ENCODE data around the gene SNX25.
"Not testable (repeated sequence)": the region's sequence is repeated elsewhere in the genome, so short reads cannot be mapped to it uniquely, and the experiment has no call there.

The SNX25 gene

GRCh38 chr4:185205073-185205472 lies 4.3 kb upstream of the SNX25 start:
- not testable (repeated sequence) for DNase-seq (ENCODE audit: low read depth in 2 of 2)

DNA sequence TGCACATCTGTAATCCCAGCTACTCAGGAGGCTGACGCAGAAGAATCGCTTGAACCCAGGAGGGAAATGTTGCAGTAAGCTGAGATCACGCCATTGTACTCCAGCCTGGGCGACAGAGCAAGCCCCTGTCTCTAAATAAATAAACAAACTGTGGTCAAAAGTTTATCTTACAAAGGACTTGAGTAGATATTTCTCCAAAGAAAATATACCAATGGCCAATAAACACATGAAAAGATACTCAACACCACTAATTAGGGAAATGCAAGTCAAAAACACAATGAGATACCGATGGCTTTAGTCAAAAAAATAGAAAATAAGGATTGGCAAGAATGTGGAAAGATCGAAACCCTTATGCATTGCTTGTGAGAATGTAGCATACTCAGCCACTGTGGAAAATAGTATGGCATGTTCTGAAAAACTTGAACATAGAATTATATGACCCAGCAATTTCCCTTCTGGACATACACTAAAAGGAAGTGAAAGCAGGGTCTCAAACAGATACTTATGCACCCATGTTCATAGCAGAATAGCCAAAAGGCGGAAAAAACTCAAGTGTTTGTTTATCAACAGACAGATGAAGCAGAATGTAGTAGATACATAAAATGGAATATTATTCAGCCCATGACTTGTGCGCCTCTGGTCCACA lies 3.6 kb upstream of the SNX25 start:
- DNase-seq (ENCODE audit: low read depth in 2 of 2), result no peak

- DNase-seq (ENCODE audit: low read depth in 2 of 2), result no peak
Measured at GRCh38 chr4:185207466-185207865, 1.9 kb upstream of the SNX25 start.

- not testable (repeated sequence) for DNase-seq (ENCODE audit: low read depth in 2 of 2)
Measured at GRCh38 chr4:185209852-185210101, 379 bp downstream of the SNX25 start.

DNA sequence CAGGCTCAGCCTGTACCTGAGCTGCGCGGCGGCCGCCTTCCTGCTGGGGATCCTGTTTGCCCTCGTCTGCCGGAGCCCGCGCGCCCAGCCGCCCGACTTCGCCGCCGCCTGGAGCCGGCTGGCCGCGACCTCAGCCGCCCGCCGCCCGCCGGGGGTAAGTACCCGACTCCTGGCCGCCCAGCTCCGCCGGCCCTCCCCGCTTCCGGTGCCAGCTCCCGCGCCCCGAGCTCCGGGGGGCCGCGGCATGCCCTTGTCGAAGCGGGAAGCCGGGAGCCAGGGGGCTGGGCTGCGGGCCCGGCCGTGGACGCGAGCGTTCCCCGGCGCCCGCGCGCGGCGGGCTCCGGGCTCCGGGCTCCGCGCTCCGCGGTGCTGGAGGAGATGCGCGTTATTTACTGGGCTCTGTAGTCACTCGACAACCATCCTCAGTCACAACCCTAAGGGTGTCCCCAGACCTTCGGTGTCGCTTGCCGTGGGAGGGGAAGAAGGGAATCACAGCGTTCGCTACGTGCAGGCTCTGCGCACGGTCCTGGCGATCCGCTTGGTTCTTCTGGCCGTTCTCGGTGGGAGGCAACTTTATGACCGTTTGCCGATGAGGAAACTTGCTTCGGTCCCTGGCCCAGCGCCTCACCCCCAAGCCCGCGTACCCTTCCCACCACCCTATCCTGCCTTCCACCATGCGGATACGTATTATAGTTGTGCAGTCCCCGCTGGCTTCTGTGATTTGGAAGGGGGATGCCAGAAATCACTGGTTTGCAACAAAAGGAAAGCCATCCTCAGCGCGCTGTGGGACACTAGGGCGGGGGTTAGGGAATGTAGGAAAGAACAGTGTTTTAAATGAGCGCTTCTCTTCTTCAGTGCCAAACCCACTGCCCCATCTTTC lies 944 bp downstream of the SNX25 start:
- no peak for DNase-seq (ENCODE audit: low read depth in 2 of 2)

DNA sequence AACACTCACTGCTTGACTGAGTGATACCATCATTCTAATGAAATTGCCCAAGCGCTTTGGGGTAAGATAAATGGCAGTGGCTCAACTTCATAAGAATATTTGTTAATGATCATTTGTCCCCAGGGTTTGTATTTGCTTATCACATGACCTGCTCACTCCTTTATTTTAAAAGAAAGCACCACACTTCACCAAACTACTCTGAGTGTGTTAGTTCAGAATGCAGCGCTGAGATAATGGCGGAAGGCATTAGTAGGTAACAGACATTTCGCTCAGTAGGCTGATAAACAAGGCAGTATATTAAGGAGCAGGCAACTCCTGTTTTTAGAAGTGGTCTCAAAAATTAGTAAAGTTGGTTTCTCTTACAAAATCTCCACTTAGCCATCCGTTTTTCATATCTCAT lies 1.6 kb downstream of the SNX25 start:
- DNase-seq (ENCODE audit: low read depth in 2 of 2), result no peak

GRCh38 chr4:185211641-185212040 lies 2.2 kb downstream of the SNX25 start:
- no peak for DNase-seq (ENCODE audit: low read depth in 2 of 2)

DNA sequence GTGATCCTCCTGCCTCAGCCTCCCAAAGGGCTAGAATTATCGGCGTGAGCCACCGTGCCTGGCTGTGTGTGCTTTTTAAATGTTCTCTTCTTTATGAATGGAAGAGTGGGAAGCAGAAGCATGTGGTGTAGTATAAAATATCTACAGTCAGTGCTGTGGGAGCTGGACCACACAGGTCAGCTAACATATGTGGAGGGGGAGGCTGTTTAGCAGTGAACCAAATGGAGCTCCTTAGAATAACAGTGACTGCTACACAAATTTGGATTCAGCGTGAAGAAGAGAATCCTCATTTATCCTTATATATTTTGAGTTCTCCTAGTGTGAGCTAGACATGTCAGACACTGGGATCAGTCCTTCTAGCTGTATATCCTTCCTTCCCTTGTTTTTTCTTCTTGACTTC lies 3.2 kb downstream of the SNX25 start:
- no peak for DNase-seq (ENCODE audit: low read depth in 2 of 2)

DNA sequence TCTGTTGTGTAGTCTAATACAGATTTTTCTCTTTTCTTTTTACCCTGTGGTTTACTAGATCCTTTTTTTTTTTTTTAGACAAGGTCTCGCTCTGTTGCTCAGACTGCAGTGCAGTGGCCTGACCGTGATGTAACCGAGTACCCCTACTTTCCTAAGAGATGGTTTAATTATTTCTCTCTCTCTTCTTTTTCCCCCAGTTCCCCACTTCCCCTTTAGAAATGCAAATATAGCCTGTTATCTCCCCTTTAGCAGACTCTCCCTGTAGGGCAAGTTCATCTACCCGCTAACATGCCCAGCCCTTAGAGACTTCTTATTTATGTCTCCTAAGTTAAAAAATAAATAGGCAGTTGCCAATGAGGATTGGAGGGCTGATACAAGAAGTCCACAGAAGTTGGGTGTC lies 4.5 kb downstream of the SNX25 start:
- DNase-seq (ENCODE audit: low read depth in 2 of 2), result no peak

- no peak for DNase-seq (ENCODE audit: low read depth in 2 of 2)
Measured at GRCh38 chr4:185215261-185215660, 5.9 kb downstream of the SNX25 start.

- no peak for DNase-seq (ENCODE audit: low read depth in 2 of 2)
Measured at GRCh38 chr4:185217408-185217975, 8.1 kb downstream of the SNX25 start.

GRCh38 chr4:185218312-185218711 lies 8.9 kb downstream of the SNX25 start:
- DNase-seq (ENCODE audit: low read depth in 2 of 2), result no peak

DNA sequence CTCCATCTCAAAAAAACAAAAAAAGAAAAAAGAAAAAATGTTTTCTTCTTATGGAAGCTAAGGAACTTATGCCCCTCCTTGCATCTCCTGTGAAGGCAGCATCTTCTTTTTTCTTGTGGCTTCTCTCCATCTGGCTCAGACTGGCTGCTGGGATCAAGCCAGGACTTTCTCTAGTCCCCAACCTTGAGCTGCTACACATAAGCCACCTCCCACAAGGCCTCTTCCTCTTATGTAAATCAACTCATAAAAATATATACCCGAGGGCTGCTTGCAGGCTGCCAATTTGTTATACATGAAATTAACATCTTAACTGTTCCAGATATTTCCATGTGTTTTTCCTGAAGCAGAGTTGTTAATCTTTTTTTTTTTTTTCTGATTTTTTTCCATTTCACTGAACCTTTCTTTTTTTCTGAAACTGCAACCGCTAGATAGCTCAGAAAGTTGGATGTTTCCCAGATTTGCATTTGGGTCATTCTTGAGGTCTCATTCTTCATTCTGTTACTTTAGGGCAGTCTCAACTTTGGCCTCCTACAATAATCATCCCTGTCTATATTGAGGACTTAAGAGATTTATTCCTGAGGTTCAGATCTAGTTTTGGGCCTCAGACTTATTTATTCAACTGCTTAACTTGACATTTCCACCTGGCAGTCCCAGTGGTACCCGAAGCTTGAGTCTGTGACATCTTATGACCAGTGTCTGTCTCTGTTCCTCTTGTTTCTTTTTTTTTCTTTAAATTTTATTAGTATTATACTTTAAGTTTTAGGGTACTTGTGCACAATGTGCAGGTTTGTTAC lies 10.3 kb downstream of the SNX25 start:
- DNase-seq (ENCODE audit: low read depth in 2 of 2), result no peak

GRCh38 chr4:185221491-185221890 lies 12.1 kb downstream of the SNX25 start:
- no peak for DNase-seq (ENCODE audit: low read depth in 2 of 2)

GRCh38 chr4:185221912-185222311 lies 12.5 kb downstream of the SNX25 start:
- no peak for DNase-seq (ENCODE audit: low read depth in 2 of 2)

DNA sequence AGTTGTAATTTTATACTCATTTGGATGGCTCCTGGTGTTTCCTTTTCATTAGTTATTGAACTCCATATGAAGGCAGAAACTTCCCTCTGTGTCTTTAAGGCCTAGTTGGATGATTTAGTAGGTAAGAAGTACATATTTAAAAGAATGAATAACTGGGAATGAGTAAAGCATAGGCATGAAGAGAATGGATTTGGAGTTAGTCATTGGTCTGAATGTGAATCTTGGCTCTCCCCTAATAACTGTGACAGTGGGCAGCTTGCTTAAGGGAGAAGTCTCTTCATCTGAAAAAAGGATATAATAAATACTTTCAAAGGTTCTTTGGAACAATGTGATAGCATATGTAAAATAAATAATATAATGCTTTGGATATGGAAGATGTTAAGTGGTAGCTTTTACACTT lies 13.2 kb downstream of the SNX25 start:
- DNase-seq (ENCODE audit: low read depth in 2 of 2), result no peak

- no peak for DNase-seq (ENCODE audit: low read depth in 2 of 2)
Measured at GRCh38 chr4:185224597-185224996, 15.2 kb downstream of the SNX25 start.

DNA sequence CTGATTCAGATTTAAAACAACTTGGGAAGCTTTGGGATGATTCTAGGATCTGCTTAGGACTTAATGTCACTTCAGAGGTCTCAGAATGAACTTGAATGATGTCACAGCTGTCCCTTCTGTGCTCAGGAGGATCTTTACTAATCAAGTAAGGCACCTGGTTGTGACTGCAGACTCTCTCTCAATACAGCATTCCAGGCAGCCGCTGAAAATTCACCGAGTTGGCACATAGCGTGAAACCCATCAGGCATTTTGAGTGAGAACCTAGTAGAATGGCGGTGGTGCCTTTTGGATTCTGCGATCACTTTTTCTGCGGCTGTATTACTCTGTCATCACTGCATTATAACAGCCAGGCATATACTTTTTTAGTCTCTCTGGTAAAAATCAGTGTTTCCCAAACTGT lies 16.5 kb downstream of the SNX25 start:
- no peak for DNase-seq (ENCODE audit: low read depth in 2 of 2)

GRCh38 chr4:185227131-185227551 lies 17.7 kb downstream of the SNX25 start:
- no peak for DNase-seq (ENCODE audit: low read depth in 2 of 2)

GRCh38 chr4:185227713-185228278 lies 18.4 kb downstream of the SNX25 start:
- DNase-seq (ENCODE audit: low read depth in 2 of 2), result no peak

GRCh38 chr4:185229021-185229818 lies 19.8 kb downstream of the SNX25 start:
- DNase-seq (ENCODE audit: low read depth in 2 of 2), result no peak
